Parathyroid adenoma (tissue), 2 donors: Measurements from ENCODE around the gene SERPINF2.

Experiments used
- H2AFZ ChIP-seq: fragments of 300-600 bp; sonication (generic); one replicate; pipeline ENCODE4 v1.7.0; 2017; ENCODE audit warnings: antibody characterized with exemption, mild to moderate bottlenecking
- H3K27ac ChIP-seq: fragments of 300-600 bp; sonication (generic); one replicate; pipeline ENCODE4 v1.7.0; 2017
- H3K27me3 ChIP-seq: fragments of 300-600 bp; sonication (generic); one replicate; pipeline ENCODE4 v1.7.0; 2017; ENCODE audit warnings: low read length; ENCODE audit not compliant: control insufficient read depth, insufficient read depth
- H3K36me3 ChIP-seq: fragments of 300-600 bp; sonication (generic); one replicate; pipeline ENCODE4 v1.7.0; 2017; ENCODE audit warnings: low read length; ENCODE audit not compliant: control insufficient read depth, insufficient read depth
- H3K4me1 ChIP-seq: fragments of 300-600 bp; sonication (generic); one replicate; pipeline ENCODE4 v1.7.0; 2017; ENCODE audit warnings: control low read depth
- H3K4me2 ChIP-seq: fragments of 300-600 bp; sonication (generic); one replicate; pipeline ENCODE4 v1.7.0; 2017; ENCODE audit warnings: low read length
- H3K4me3 ChIP-seq: fragments of 300-600 bp; sonication (generic); one replicate; pipeline ENCODE4 v1.7.0; 2017; ENCODE audit warnings: low read depth, low read length
- H3K79me2 ChIP-seq: fragments of 300-600 bp; sonication (generic); one replicate; pipeline ENCODE4 v1.7.0; 2017; ENCODE audit warnings: control low read depth
- H3K9ac ChIP-seq: fragments of 300-600 bp; sonication (generic); one replicate; pipeline ENCODE4 v1.7.0; 2017; ENCODE audit warnings: mild to moderate bottlenecking
- H3K9me3 ChIP-seq: fragments of 300-600 bp; sonication (generic); one replicate; pipeline ENCODE4 v1.7.0; 2017; ENCODE audit warnings: low read length; ENCODE audit not compliant: control insufficient read depth
- CTCF ChIP-seq: fragments of 300-600 bp; sonication (generic); IDR thresholded peaks from one replicate; pipeline ENCODE4 v1.7.0; 2017; ENCODE audit warnings: antibody characterized with exemption, mild to moderate bottlenecking
- donor health status: primary hyperparathyroidism.

Gene SERPINF2

GRCh38 chr17:1754430-1755112 lies 11.9 kb downstream of the SERPINF2 start:
- H2AFZ ChIP-seq = no peak overlapping the region
- no peak for TF ChIP-seq CTCF
- no peaks in the 10 kb centered on the region for H3K27me3 ChIP-seq
- H3K36me3 ChIP-seq = no peaks in the 10 kb centered on the region
- no peaks in the 10 kb centered on the region for H3K79me2 ChIP-seq
- no peak overlapping the region for H3K4me3 ChIP-seq
- H3K4me1 ChIP-seq = no peaks in the 10 kb centered on the region
- no peaks in the 10 kb centered on the region for H3K9me3 ChIP-seq
- no peak overlapping the region for H3K9ac ChIP-seq
- H3K4me2 ChIP-seq = no peak overlapping the region
- no peak overlapping the region for H3K27ac ChIP-seq

- TF ChIP-seq CTCF = no peak
- no peak overlapping the region for H3K9ac ChIP-seq
- no peaks in the 10 kb centered on the region for H3K36me3 ChIP-seq
- no peaks in the 10 kb centered on the region for H3K79me2 ChIP-seq
- no peaks in the 10 kb centered on the region for H3K9me3 ChIP-seq
- H3K4me1 ChIP-seq = no peaks in the 10 kb centered on the region
- H3K4me3 ChIP-seq = no peak overlapping the region
- H3K27ac ChIP-seq = no peak overlapping the region
- H2AFZ ChIP-seq = no peak overlapping the region
- H3K4me2 ChIP-seq = no peak overlapping the region
- H3K27me3 ChIP-seq = no peaks in the 10 kb centered on the region
Observed at GRCh38 chr17:1755252-1755826, 12.7 kb downstream of the SERPINF2 start.

- Histone ChIP-seq H3K36me3 (no peaks in the 10 kb centered on the region), H3K9me3 (no peaks in the 10 kb centered on the region), H3K79me2 (no peaks in the 10 kb centered on the region), H3K27ac (no peak overlapping the region), H3K4me1 (no peaks in the 10 kb centered on the region), H3K4me2 (no peak overlapping the region), H3K4me3 (no peak overlapping the region), H2AFZ (no peak overlapping the region), H3K9ac (no peak overlapping the region), H3K27me3 (no peaks in the 10 kb centered on the region)
- TF ChIP-seq CTCF = no peak
Observed at GRCh38 chr17:1755827-1756262, 13.2 kb downstream of the SERPINF2 start.

GRCh38 chr17:1758807-1759206 lies 16.1 kb downstream of the SERPINF2 start:
- H3K4me1 ChIP-seq = no peaks in the 10 kb centered on the region

More at GRCh38 chr17:1758807-1759206, 16.1 kb downstream of the SERPINF2 start:
- H2AFZ ChIP-seq = no peak overlapping the region
- no peaks in the 10 kb centered on the region for H3K9me3 ChIP-seq
- H3K4me2 ChIP-seq = no peak overlapping the region
- no peak overlapping the region for H3K27ac ChIP-seq
- H3K79me2 ChIP-seq = no peaks in the 10 kb centered on the region
- no peak overlapping the region for H3K9ac ChIP-seq
- no peaks in the 10 kb centered on the region for H3K27me3 ChIP-seq
- no peak for TF ChIP-seq CTCF
- H3K4me3 ChIP-seq = no peak overlapping the region
- H3K36me3 ChIP-seq = no peaks in the 10 kb centered on the region
